CD14-positive monocyte (primary cell): ENCODE measurements around the gene OR52A5. TPM values are rescaled to one million over a fixed set of nuclear protein-coding genes. Genes with fewer than 3 reads are reported as not detected.

Experiments used
- DNase-seq, 3 donors: peaks; one replicate each; pipeline ENCODE4 v3.0.0-alpha.2; 2011 to 2022
- H2AFZ ChIP-seq: 2 replicates; pipeline ENCODE4 v1.6.0; 2012; ENCODE audit warnings: mild to moderate bottlenecking, low read depth, low read length, inconsistent platforms; ENCODE audit not compliant: insufficient read depth, poor library complexity, severe bottlenecking
- H3K27ac ChIP-seq, 2 donors: 1 replicate in 1 of 2; 2 replicates in 1 of 2; pipeline ENCODE4 v1.5.1; 2012 to 2013; ENCODE audit warnings: low read length in 2 of 2, control low read depth in 1 of 2, inconsistent platforms in 1 of 2, low read depth in 1 of 2, mild to moderate bottlenecking in 1 of 2
- H3K27me3 ChIP-seq, 2 donors: one replicate each; pipeline versions ENCODE4 v1.6.0 to v1.6.1; 2011 to 2013; ENCODE audit warnings: low read length in 2 of 2; ENCODE audit not compliant: control insufficient read depth in 2 of 2, insufficient read depth in 2 of 2
- H3K36me3 ChIP-seq, 2 donors: replicated peaks in 1 of 2; 1 replicate in 1 of 2; 2 replicates in 1 of 2; pipeline versions ENCODE4 v1.5.1 to v1.6.1; 2012 to 2013; ENCODE audit warnings: low read length in 2 of 2, control low read depth in 1 of 2, inconsistent platforms in 1 of 2, mild to moderate bottlenecking in 1 of 2; ENCODE audit not compliant: insufficient read depth in 2 of 2, control insufficient read depth in 1 of 2
- H3K4me1 ChIP-seq, 2 donors: 1 replicate in 1 of 2; 2 replicates in 1 of 2; pipeline versions ENCODE4 v1.5.1 to v1.6.1; 2012 to 2013; ENCODE audit warnings: low read length in 2 of 2, control low read depth in 1 of 2, inconsistent platforms in 1 of 2, mild to moderate bottlenecking in 1 of 2, moderate library complexity in 1 of 2; ENCODE audit not compliant: insufficient read depth in 2 of 2, control insufficient read depth in 1 of 2
- H3K4me2 ChIP-seq: replicated peaks from 2 replicates; pipeline ENCODE3; 2012; ENCODE audit warnings: low read length, moderate library complexity, mild to moderate bottlenecking; ENCODE audit not compliant: poor library complexity, severe bottlenecking; ENCODE audit errors: extremely low read depth
- H3K4me3 ChIP-seq, 3 experiments: fragments of 200-600 bp in 1 of 3; sonication (generic) in 1 of 3; replicated peaks in 1 of 3; 1 replicate in 2 of 3; 2 replicates in 1 of 3; pipeline ENCODE4 v1.5.1; 2011 to 2013; ENCODE audit warnings: low read length in 3 of 3, mild to moderate bottlenecking in 3 of 3, control low read depth in 2 of 3, low read depth in 2 of 3, inconsistent platforms in 1 of 3, moderate library complexity in 1 of 3
- H3K79me2 ChIP-seq: 2 replicates; pipeline ENCODE4 v1.6.0; 2012; ENCODE audit warnings: mild to moderate bottlenecking, control low read depth, inconsistent platforms, low read length, moderate library complexity; ENCODE audit not compliant: insufficient read depth
- H3K9ac ChIP-seq: 2 replicates; pipeline ENCODE4 v1.6.0; 2017; ENCODE audit warnings: low read length, mild to moderate bottlenecking; ENCODE audit not compliant: insufficient read depth, poor library complexity, severe bottlenecking
- H3K9me3 ChIP-seq, 2 donors: replicated peaks in 1 of 2; 1 replicate in 1 of 2; 2 replicates in 1 of 2; pipeline versions ENCODE4 v1.5.1 to v1.6.1; 2012 to 2013; ENCODE audit warnings: low read length in 2 of 2, control low read depth in 1 of 2; ENCODE audit not compliant: control insufficient read depth in 1 of 2, insufficient read depth in 1 of 2
- H4K20me1 ChIP-seq: 2 replicates; pipeline ENCODE4 v1.6.0; 2012; ENCODE audit warnings: mild to moderate bottlenecking, low read length, control low read depth, moderate library complexity; ENCODE audit not compliant: insufficient read depth
- H3K27ac Mint-ChIP-seq, 7 donors: one replicate each; pipeline ENCODE4 v1.8.0; 2020; ENCODE audit warnings: mild to moderate bottlenecking in 7 of 7, mixed read lengths in 7 of 7, moderate library complexity in 6 of 7, inconsistent platforms in 2 of 7
- H3K27me3 Mint-ChIP-seq, 3 donors: one replicate each; pipeline ENCODE4 v1.8.0; 2021 to 2022; ENCODE audit warnings: low read depth in 3 of 3, mild to moderate bottlenecking in 3 of 3, mixed read lengths in 3 of 3, moderate library complexity in 3 of 3, inconsistent platforms in 1 of 3
- H3K36me3 Mint-ChIP-seq, 2 donors: one replicate each; pipeline ENCODE4 v1.8.0; 2020; ENCODE audit warnings: mixed read lengths in 2 of 2, inconsistent platforms in 1 of 2, mild to moderate bottlenecking in 1 of 2
- H3K4me1 Mint-ChIP-seq: one replicate; pipeline ENCODE4 v1.8.0; 2020; ENCODE audit warnings: mild to moderate bottlenecking, mixed read lengths
- H3K4me3 Mint-ChIP-seq, 2 donors: one replicate each; pipeline ENCODE4 v1.8.0; 2020; ENCODE audit warnings: mild to moderate bottlenecking in 2 of 2, mixed read lengths in 2 of 2, moderate library complexity in 1 of 2
- H3K9me3 Mint-ChIP-seq, 7 donors: one replicate each; pipeline ENCODE4 v1.8.0; 2020 to 2022; ENCODE audit warnings: mixed read lengths in 7 of 7, mild to moderate bottlenecking in 6 of 7, moderate library complexity in 6 of 7, inconsistent platforms in 2 of 7
- WGBS: methylation state at CpG from one replicate; pipeline ENCODE4 v1.1.5; 2013; ENCODE audit warnings: missing lambda C conversion rate; ENCODE audit not compliant: insufficient coverage; 5-methylcytosine and 5-hydroxymethylcytosine counted together
- intact Hi-C, 2 donors: fragments of 100-400 bp; cut with micrococcal nuclease; formaldehyde crosslinking; loops; one replicate each; pipeline versions ENCODE4 v1.15.0 to v1.15.1; 2023
- polyA plus RNA-seq, 3 donors: library from polyadenylated mRNA; depleted of rRNA in 1 of 3; unstranded in 2 of 3; stranded (reverse) in 1 of 3; fragments of 300-500 nt in 2 of 3; fragments of >200 nt in 1 of 3; fragmentation: Illumina TruSeq in 2 of 3; gene quantifications; 1 replicate in 2 of 3; 2 replicates in 1 of 3; pipeline ENCODE4 v1.2.3, GENCODE V29; 2012 to 2021
- TF ChIP-seq, protein P1 (sequence below): fragments of 200-600 bp; IDR thresholded peaks from one replicate; pipeline ENCODE4 v1.8.0; 2022; ENCODE audit warnings: antibody characterized with exemption, mild to moderate bottlenecking

Gene OR52A5
- polyA plus RNA-seq, 3 donors = not detected

DNA sequence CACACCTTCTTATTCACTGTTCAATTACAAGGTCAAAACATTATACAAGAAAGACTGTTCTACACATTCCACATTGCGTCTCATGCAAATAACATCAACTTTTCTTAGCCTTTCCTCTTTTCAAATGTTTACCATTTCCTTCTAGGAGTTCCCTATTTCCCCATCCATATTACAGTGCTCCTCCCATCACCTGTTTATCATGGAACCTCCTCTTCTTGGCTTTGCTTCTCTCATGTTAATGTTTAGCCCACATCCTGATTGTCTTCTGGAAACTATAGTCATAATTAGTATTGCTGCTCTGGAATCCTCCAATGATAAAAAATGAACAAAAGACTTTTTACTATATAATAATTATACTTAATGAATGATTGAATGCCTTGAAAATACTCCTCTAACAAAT lies 47.5 kb downstream of the OR52A5 start:
- DNase-seq = no peak
- Histone ChIP-seq H3K9ac (no peak overlapping the region), H3K27ac (no peak overlapping the region), H3K9me3 (no peaks in the 10 kb centered on the region), H4K20me1 (no peaks in the 10 kb centered on the region), H3K4me1 (no peaks in the 10 kb centered on the region), H3K4me2 (no peak overlapping the region), H3K36me3 (no peaks in the 10 kb centered on the region), H3K27me3 (no peaks in the 10 kb centered on the region), H3K79me2 (no peaks in the 10 kb centered on the region), H3K4me3 (no peak overlapping the region), H2AFZ (no peak overlapping the region)
- 83% methylated on average over 1 of the region's 1 CpG for WGBS
- no peak overlapping the region for H3K27ac Mint-ChIP-seq
- no peaks in the 10 kb centered on the region for H3K9me3 Mint-ChIP-seq
- TF ChIP-seq, protein P1, sequence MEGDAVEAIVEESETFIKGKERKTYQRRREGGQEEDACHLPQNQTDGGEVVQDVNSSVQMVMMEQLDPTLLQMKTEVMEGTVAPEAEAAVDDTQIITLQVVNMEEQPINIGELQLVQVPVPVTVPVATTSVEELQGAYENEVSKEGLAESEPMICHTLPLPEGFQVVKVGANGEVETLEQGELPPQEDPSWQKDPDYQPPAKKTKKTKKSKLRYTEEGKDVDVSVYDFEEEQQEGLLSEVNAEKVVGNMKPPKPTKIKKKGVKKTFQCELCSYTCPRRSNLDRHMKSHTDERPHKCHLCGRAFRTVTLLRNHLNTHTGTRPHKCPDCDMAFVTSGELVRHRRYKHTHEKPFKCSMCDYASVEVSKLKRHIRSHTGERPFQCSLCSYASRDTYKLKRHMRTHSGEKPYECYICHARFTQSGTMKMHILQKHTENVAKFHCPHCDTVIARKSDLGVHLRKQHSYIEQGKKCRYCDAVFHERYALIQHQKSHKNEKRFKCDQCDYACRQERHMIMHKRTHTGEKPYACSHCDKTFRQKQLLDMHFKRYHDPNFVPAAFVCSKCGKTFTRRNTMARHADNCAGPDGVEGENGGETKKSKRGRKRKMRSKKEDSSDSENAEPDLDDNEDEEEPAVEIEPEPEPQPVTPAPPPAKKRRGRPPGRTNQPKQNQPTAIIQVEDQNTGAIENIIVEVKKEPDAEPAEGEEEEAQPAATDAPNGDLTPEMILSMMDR = no peak
- intact Hi-C loops = no loop called here
- no peaks in the 10 kb centered on the region for H3K36me3 Mint-ChIP-seq
- H3K4me3 Mint-ChIP-seq = no peak overlapping the region
- no peaks in the 10 kb centered on the region for H3K4me1 Mint-ChIP-seq
- H3K27me3 Mint-ChIP-seq = peaks cover 0 to 3% (median 2%) of the 10 kb centered on the region in 3 donors

- no peak overlapping the region for H3K4me2 ChIP-seq
- H2AFZ ChIP-seq = no peak overlapping the region
- H3K9me3 ChIP-seq = no peaks in the 10 kb centered on the region
- H3K79me2 ChIP-seq = no peaks in the 10 kb centered on the region
- DNase-seq = no peak
- H3K27me3 ChIP-seq = no peaks in the 10 kb centered on the region
- Mint-ChIP-seq H3K27me3 (peaks cover 0 to 3% (median 0%) of the 10 kb centered on the region in 3 donors), H3K4me3 (no peak overlapping the region), H3K4me1 (no peaks in the 10 kb centered on the region), H3K9me3 (no peaks in the 10 kb centered on the region), H3K36me3 (no peaks in the 10 kb centered on the region), H3K27ac (no peak overlapping the region)
- no peak overlapping the region for H3K9ac ChIP-seq
- no peak overlapping the region for H3K27ac ChIP-seq
- no peak overlapping the region for H3K4me3 ChIP-seq
- intact Hi-C loops = no loop called here
- H3K36me3 ChIP-seq = no peaks in the 10 kb centered on the region
- H3K4me1 ChIP-seq = no peaks in the 10 kb centered on the region
- H4K20me1 ChIP-seq = no peaks in the 10 kb centered on the region
- TF ChIP-seq, protein P1 = no peak
Observed at GRCh38 chr11:5088556-5088955, 49.6 kb downstream of the OR52A5 start.
